ENCODE data around the gene PTPRN2.
"Not testable (repeated sequence)": the region's sequence is repeated elsewhere in the genome, so short reads cannot be mapped to it uniquely, and the experiment has no call there.

Gene PTPRN2

GRCh38 chr7:158057446-158057845, 530.2 kb downstream of the PTPRN2 start:
- DNase-seq: peak in 4 of 42 donors; percentile 10 to 24 (median 14)
- intact Hi-C loops (cut with DNase I): no loop called here

GRCh38 chr7:158056761-158057160, 530.9 kb downstream of the PTPRN2 start:
- intact Hi-C loops (cut with DNase I): no loop called here
- peak in 4 of 42 donors; percentile 7 to 32 (median 14) for DNase-seq

- intact Hi-C loops (cut with DNase I): no loop called here
- peak in 3 of 42 donors; percentile 13 to 32 (median 23) for DNase-seq
These were observed 531.7 kb downstream of the PTPRN2 start for GRCh38 chr7:158055726-158056510.

- DNase-seq: peak in 4 of 42 donors; percentile 4 to 30 (median 15)
- intact Hi-C loops (cut with DNase I): no loop called here
These were observed 533.0 kb downstream of the PTPRN2 start for GRCh38 chr7:158054611-158055010.

- intact Hi-C loops (cut with DNase I): no loop called here
These were observed 533.5 kb downstream of the PTPRN2 start for GRCh38 chr7:158054081-158054480.

GRCh38 chr7:158053183-158053915, 534.3 kb downstream of the PTPRN2 start:
- DNase-seq: peak in 3 of 42 donors; percentile 8 to 28 (median 8)
- intact Hi-C loops (cut with DNase I): no loop called here

More at GRCh38 chr7:158054081-158054480, 533.5 kb downstream of the PTPRN2 start:
- DNase-seq: peak in 2 of 42 donors; percentile 6 to 11

- DNase-seq: peak in 4 of 42 donors; percentile 9 to 31 (median 18)
- intact Hi-C loops (cut with DNase I): no loop called here
These were observed 535.1 kb downstream of the PTPRN2 start for GRCh38 chr7:158052381-158053060.

- DNase-seq: peak in 1 of 42 donors; percentile 13
- intact Hi-C loops (cut with DNase I): no loop called here
These were observed 535.8 kb downstream of the PTPRN2 start for GRCh38 chr7:158051776-158052175.

GRCh38 chr7:158050978-158051651, 536.5 kb downstream of the PTPRN2 start:
- intact Hi-C loops (cut with DNase I): no loop called here
- DNase-seq: peak in 2 of 42 donors; percentile 15 to 28

GRCh38 chr7:158050441-158050977, 537.1 kb downstream of the PTPRN2 start:
- intact Hi-C loops (cut with DNase I): no loop called here
- peak in 2 of 42 donors; percentile 6 to 30 for DNase-seq

GRCh38 chr7:158049271-158049670, 538.4 kb downstream of the PTPRN2 start:
- intact Hi-C loops (cut with DNase I): no loop called here
- peak in 1 of 42 donors; percentile 14 for DNase-seq

- intact Hi-C loops (cut with DNase I): no loop called here
- no peak for DNase-seq
These were observed 539.1 kb downstream of the PTPRN2 start for GRCh38 chr7:158048569-158048968.

GRCh38 chr7:158047391-158048059, 540.1 kb downstream of the PTPRN2 start:
- peak in 1 of 42 donors; percentile 15 for DNase-seq
- intact Hi-C loops (cut with DNase I): no loop called here

- DNase-seq: peak in 2 of 42 donors; percentile 9
- intact Hi-C loops (cut with DNase I): not testable (repeated sequence)
These were observed 541.4 kb downstream of the PTPRN2 start for GRCh38 chr7:158046246-158046645.

GRCh38 chr7:158044482-158044823, 543.2 kb downstream of the PTPRN2 start:
- intact Hi-C loops (cut with DNase I): no loop called here
- peak in 5 of 42 donors; percentile 6 to 32 (median 22) for DNase-seq

- peak in 6 of 42 donors; percentile 3 to 35 (median 14) for DNase-seq
- intact Hi-C loops (cut with DNase I): no loop called here
These were observed 543.8 kb downstream of the PTPRN2 start for GRCh38 chr7:158043551-158044481.

Data from head of caudate nucleus (tissue), 42 donors.